ENCODE results near the gene CDH8. TPM values are rescaled to one million over a fixed set of nuclear protein-coding genes. Genes with fewer than 3 reads are reported as not detected.

CDH8 gene
- total and polyA plus RNA-seq, 2 of the 4 experiments (the other 2 are of a cell fraction): not detected

- ChIA-PET POLR2A (ENCODE audit: unreplicated experiment) (no interaction called here), CTCF (no interaction called here)
- Histone ChIP-seq H3K18ac (ENCODE audit: low read depth, low read length) (no peak overlapping the region), H4K91ac (ENCODE audit: insufficient read depth, low read depth, low read length) (no peak overlapping the region), H3K14ac (replicated peaks; ENCODE audit: low read depth, low read length) (no peak overlapping the region), H2AFZ (replicated peaks; ENCODE audit: low read length, poor library complexity) (no peak overlapping the region), H2BK120ac (ENCODE audit: low read depth, low read length) (no peak overlapping the region), H3K4me1 (ENCODE audit: control insufficient read depth, insufficient read depth, low read length) (no peaks in the 10 kb centered on the region), H3K9me1 (ENCODE audit: insufficient read depth, low read length) (no peaks in the 10 kb centered on the region), H4K20me1 (ENCODE audit: insufficient read depth, low read length) (no peaks in the 10 kb centered on the region), H3K4me2 (ENCODE audit: low read depth, low read length) (no peak overlapping the region), H3K9ac (ENCODE audit: low read depth, low read length) (no peak overlapping the region), H2BK15ac (ENCODE audit: low read depth, low read length) (no peak overlapping the region), H3K23ac (ENCODE audit: low read depth, low read length) (no peak overlapping the region), H2BK5ac (ENCODE audit: low read depth, low read length, poor library complexity, severe bottlenecking) (no peak overlapping the region), H3K36me3 (ENCODE audit: control insufficient read depth, insufficient read depth, low read length) (no peaks in the 10 kb centered on the region), H2AK5ac (ENCODE audit: low read depth, low read length) (no peak overlapping the region), H3K9me3 (ENCODE audit: control insufficient read depth, insufficient read depth, low read length) (peaks cover 4% of the 10 kb centered on the region; the same call in 1 of the 2 replicates), H2AK9ac (replicated peaks; ENCODE audit: low read depth, low read length, poor library complexity) (no peak overlapping the region), H3K79me1 (ENCODE audit: low read depth in 1 of 2, low read length in 2 of 2) (no peaks in the 10 kb centered on the region), H3K56ac (ENCODE audit: extremely low read depth, insufficient read depth, low read length) (no peak overlapping the region), H4K8ac (ENCODE audit: low read depth in 2 of 2, low read length in 2 of 2) (no peak overlapping the region), H4K5ac (ENCODE audit: low read depth, low read length) (no peak overlapping the region), H3K4me3 (ENCODE audit: insufficient read depth, low read depth, low read length) (no peak overlapping the region), H3K27me3 (ENCODE audit: control insufficient read depth, insufficient read depth, low read length) (no peaks in the 10 kb centered on the region), H3K4ac (ENCODE audit: low read depth, low read length) (no peak overlapping the region), H2BK20ac (ENCODE audit: low read depth, low read length) (no peak overlapping the region), H3K27ac (ENCODE audit: insufficient read depth, low read length) (no peak overlapping the region)
- intact Hi-C loops (cut with micrococcal nuclease): no loop called here
- 83% methylated on average over 1 of the region's 10 CpGs; no CpG with 5 or more reads in 1 of the 2 experiments for WGBS, 2 experiments (ENCODE audit: extremely low coverage in 2 of 2, insufficient read length in 1 of 2)
- ATAC-seq (ENCODE audit: low read depth) (no peak), DNase-seq (no peak)
- dilution Hi-C loops (cut with HindIII; ENCODE audit: low sequenced_read_pairs, unreplicated experiment): no loop called here
- BruUV-seq (replicated peaks): no TSS peak
- in situ Hi-C loops (cut with MboI; ENCODE audit: low sequenced_read_pairs): no loop called here
- TF ChIP-seq MAZ (IDR thresholded peaks at IDR 0.05; ENCODE audit: borderline replicate concordance, low read depth, low read length) (no peak), FOS (IDR thresholded peaks at IDR 0.05; ENCODE audit: low read depth, low read length) (no peak), CHD1 (IDR thresholded peaks at IDR 0.05; ENCODE audit: low read depth, low read length) (no peak), NFE2L2 (IDR thresholded peaks at IDR 0.05; ENCODE audit: low read depth, low read length) (no peak), MAFK (IDR thresholded peaks at IDR 0.05; ENCODE audit: low read depth, low read length) (no peak), RFX5 (IDR thresholded peaks at IDR 0.05; ENCODE audit: low read depth, low read length) (no peak), ELK1 (IDR thresholded peaks at IDR 0.05; ENCODE audit: borderline replicate concordance, low read depth, low read length) (no peak), POLR2A (IDR thresholded peaks at IDR 0.05; ENCODE audit: low read depth, low read length) (no peak), MXI1 (IDR thresholded peaks at IDR 0.05; ENCODE audit: borderline replicate concordance, low read depth, low read length) (no peak), USF2 (IDR thresholded peaks at IDR 0.05; ENCODE audit: low read depth, low read length) (no peak), RAD21 (IDR thresholded peaks at IDR 0.05; ENCODE audit: low read length) (no peak), BHLHE40 (IDR thresholded peaks at IDR 0.05; ENCODE audit: low read depth, low read length) (no peak), CEBPB (IDR thresholded peaks at IDR 0.05; ENCODE audit: low read depth, low read length) (no peak)
Measured at GRCh38 chr16:61940611-61941010, 95.6 kb downstream of the CDH8 start.
